ENCODE measurements around the gene GJA4. TPM values are rescaled to one million over a fixed set of nuclear protein-coding genes. Genes with fewer than 3 reads are reported as not detected.

Gene GJA4
- total RNA-seq, 1 experiment from 2014 or later: not detected

- Histone ChIP-seq H3K4me3 (replicated peaks in 1 of 2; ENCODE audit: low read depth in 1 of 2, low read length in 2 of 2) (no peak overlapping the region), H3K79me2 (ENCODE audit: insufficient read depth, low read length) (no peaks in the 10 kb centered on the region), H3K4me2 (ENCODE audit: low read length) (no peak overlapping the region), H3K9me3 (ENCODE audit: control insufficient read depth in 1 of 2, insufficient read depth in 1 of 2, low read depth in 1 of 2, low read length in 2 of 2) (no peaks in the 10 kb centered on the region), H3K27me3 (ENCODE audit: insufficient read depth, low read length) (no peaks in the 10 kb centered on the region), H2AFZ (ENCODE audit: low read depth, low read length, poor library complexity, severe bottlenecking) (no peak overlapping the region), H3K36me3 (ENCODE audit: control insufficient read depth in 1 of 2, insufficient read depth in 2 of 2, low read length in 2 of 2) (no peaks in the 10 kb centered on the region), H3K9me2 (ENCODE audit: insufficient read depth) (no peaks in the 10 kb centered on the region), H3K9ac (ENCODE audit: low read length) (no peak overlapping the region), H4K20me1 (ENCODE audit: insufficient read depth) (no peaks in the 10 kb centered on the region), H3K27ac (ENCODE audit: low read depth, low read length) (no peak overlapping the region), H3K4me1 (ENCODE audit: control insufficient read depth in 1 of 2, insufficient read depth in 2 of 2, low read length in 2 of 2) (peaks cover 9 to 27% of the 10 kb centered on the region in 2 experiments)
- CTCF ChIA-PET: interaction anchor here (1.3 kb wide), 1 partner anchor 8 kb away, joined by 7 read pairs; no protein-coding TSS in a partner anchor
- ATAC-seq (no peak), DNase-seq (ENCODE audit: low read depth, low spot score) (no peak)
- BruUV-seq (replicated peaks): no TSS peak
- RAD21 ChIA-PET (ENCODE audit: low non-redundant PET in 1 of 2, low total read pairs in 2 of 2, uncharacterized antibody in 2 of 2, unreplicated experiment in 2 of 2): no interaction called here
- POLR2A ChIA-PET: no interaction called here
- intact Hi-C loops (cut with micrococcal nuclease): no loop called here
- TF ChIP-seq ZBTB33 (IDR thresholded peaks at IDR 0.05; ENCODE audit: extremely low read depth, insufficient replicate concordance, low read length): no peak
- TF ChIP-seq POLR2A (IDR thresholded peaks at IDR 0.05; ENCODE audit: borderline replicate concordance, extremely low read depth, insufficient read depth, insufficient read length): no peak
- no peak for TF ChIP-seq REST (IDR thresholded peaks at IDR 0.05; ENCODE audit: low read depth)
- no peak for TF ChIP-seq ELF1 (IDR thresholded peaks at IDR 0.05; ENCODE audit: borderline replicate concordance, low read depth)
These were observed 42.2 kb upstream of the GJA4 start for GRCh38 chr1:34750610-34751009.
